ENCODE results near the gene PSMB10.

Gene PSMB10

DNA sequence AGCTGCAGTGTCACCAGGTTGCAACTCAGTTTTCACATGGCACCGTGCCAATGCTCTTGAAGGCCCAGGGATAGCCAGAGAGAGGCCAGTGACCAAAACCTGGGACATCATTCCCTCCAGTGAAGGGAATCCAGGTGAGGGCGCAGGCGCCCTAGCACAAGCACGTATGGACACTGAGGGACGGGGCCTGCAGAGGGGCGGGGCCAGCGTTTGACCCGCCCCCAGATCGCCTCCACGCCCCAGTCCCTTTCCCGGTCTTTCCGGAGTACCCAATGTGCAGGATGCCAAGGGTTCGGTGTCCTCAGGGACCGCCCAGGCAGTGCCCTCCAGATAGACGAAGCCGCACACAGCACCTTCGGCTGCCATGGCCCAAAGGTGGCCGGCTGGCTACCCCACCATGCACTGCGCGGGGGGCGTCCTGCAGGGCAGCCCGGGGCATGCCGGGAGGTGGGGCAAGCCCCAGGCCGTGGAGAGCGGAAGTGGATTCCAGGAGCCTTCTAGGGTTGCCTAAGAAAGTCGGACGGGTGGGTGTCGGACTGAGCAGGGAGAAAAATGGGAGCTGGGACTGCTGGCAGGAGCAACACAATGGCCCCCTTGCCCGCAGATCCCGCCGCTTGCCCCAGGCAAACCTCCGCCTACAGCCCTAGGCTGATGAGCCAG is 27.1 kb upstream of the PSMB10 start:
- no peak for DNase-seq (ENCODE audit: low read depth, low spot score)

DNA sequence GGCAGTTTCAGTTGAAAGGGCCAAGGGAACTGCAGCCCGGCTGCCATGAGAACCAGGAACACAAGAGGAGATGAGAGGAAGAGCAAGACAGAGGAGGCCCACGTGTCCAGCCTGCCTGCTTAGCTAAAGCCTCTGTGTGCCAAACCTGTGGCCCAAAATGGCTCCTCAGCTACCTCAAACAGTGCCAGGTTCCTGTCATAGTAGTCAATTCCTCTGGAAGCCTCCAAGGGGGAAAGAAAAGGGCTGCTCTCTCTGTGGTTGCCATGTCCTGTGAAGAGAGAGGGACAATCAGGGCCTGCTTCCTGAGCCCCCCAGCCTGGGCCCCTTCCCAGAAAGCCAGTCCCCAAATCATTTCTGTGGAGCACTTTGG is 26.6 kb upstream of the PSMB10 start:
- DNase-seq (ENCODE audit: low read depth, low spot score): no peak

DNA sequence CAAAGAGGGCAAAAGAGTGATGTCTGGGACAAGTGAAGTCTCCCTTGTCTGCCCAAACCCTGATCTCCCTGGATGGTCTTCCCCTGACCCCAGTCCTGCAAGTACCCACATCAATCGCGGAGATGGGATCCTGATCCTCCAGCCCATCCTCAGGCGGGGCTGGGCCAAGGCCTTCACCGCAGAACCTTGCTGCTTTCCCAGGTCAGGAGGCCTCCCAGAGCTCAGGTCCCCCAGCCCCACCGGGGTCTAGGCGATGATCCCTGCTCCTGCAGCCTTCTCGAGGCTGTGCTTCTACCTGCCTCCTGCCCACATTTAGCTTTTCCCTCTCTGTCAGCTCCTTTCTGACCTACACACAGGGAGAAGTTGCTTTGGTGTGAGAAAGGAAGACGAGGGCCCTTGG is 25.5 kb upstream of the PSMB10 start:
- no peak for DNase-seq (ENCODE audit: low read depth, low spot score)

DNA sequence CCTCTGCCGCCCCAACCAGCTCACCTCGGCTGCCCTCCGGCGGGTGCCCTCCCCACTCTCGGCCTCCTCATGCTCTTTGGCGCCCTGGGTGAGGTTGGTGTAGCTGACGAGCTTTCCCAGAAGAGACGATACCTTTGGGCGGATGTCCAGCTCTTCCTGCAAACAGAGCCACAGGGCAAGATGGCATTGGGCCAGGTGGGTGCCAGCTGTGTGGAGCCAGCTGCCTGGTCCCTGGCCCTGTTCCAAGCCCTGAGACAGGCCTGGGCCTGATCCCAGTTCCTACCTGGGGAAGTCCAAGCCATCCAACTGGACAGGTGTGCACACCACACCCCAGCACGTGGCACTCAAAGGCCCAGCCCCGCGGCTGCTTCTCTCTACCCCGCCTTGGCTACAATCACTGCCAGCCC is 24.9 kb upstream of the PSMB10 start:
- no peak for DNase-seq (ENCODE audit: low read depth, low spot score)

DNA sequence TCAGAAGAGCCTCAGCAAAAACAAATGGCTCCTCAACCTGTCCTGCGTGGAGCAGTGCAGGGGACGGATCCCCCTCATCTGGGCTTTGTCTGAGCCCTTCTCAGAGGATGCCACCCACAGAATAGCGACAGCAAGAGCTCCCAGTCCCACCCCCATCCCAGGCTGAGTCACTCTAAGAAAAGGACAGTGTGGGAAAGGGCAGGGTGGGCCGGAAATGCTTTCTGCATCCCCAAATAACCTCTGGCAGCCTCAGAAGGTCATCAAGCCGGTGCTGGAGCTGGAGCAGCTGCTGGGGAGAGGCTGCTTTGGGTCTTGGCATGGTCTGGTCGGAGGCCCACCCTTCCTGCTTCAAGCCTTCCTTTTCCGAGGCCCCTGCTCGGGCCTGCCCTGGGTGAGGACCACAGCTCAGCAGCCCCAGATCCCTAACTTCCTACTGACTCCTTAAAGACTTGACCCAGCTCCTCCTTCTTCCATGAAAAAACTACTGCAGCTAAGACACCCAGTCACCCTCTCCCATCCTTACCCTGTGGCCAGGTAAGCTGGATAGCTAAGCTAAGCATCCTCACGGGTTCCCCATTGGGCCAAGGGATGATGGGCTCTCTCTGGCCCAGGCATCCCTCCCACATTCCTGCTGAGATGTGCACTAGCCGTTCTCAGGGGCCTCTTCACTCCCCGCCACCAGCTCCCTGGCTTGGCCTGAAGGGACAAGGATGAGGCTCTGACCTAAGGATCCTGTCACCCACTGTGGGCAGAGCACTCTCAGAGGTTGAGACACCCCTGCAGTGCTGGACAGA is 23.1 kb upstream of the PSMB10 start:
- DNase-seq (ENCODE audit: low read depth, low spot score): no peak

DNA sequence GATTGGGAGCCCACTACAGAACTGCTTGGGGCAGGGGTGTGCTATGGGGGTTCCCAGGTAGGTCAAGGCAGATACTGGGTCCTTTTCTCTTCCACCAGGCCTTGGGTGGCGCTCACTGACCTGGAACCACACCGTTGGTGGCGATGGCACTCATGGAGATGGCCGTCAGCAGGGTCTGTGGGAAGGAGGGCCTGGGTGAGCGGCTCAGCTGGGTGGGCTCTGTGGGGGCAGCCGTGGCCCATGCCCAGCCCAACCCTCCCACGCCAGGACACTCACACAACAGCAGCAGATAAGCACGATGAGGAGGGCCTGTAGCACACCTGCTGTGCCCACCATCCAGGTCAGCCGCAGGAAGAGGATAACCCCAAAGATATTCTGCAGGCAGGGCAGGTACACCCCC is 21.0 kb upstream of the PSMB10 start:
- DNase-seq (ENCODE audit: low read depth, low spot score): no peak

DNA sequence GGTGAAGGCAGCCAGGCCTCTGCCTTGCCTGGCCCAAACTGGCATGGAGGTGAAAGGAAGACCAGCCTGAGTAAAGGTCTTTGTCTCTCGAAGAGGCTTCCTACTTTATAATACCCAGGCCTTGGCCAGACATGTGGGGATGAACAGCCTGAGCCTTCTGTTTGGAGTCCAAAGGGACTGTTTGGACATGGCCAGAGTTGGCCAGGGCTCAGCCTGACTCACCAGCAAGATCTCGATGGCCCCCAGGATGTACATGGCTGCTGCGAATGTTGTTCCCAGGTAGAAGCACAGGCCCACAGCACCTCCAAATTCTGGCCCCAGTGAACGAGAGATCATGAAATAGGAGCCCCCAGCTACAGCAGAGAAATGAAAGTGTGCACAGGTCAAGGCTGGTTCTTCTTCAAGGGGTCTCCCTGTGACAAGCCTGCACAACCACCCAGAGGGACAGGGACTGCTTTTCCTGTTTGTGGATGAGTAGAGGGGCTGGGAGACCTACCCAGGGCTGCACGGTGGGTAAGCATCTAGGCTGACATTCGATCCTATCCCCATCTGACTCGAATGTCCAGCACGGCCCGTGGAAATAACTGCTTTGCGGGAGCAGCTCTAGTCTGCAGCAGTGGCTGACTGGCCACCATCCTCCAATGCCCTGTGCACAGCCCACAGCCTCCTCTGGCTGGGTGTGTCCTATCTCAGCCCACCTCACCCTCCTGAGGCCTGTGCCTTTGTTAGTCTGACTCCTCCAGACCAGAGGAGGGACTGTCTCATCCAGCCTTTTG is 18.0 kb upstream of the PSMB10 start:
- DNase-seq (ENCODE audit: low read depth, low spot score): no peak

DNA sequence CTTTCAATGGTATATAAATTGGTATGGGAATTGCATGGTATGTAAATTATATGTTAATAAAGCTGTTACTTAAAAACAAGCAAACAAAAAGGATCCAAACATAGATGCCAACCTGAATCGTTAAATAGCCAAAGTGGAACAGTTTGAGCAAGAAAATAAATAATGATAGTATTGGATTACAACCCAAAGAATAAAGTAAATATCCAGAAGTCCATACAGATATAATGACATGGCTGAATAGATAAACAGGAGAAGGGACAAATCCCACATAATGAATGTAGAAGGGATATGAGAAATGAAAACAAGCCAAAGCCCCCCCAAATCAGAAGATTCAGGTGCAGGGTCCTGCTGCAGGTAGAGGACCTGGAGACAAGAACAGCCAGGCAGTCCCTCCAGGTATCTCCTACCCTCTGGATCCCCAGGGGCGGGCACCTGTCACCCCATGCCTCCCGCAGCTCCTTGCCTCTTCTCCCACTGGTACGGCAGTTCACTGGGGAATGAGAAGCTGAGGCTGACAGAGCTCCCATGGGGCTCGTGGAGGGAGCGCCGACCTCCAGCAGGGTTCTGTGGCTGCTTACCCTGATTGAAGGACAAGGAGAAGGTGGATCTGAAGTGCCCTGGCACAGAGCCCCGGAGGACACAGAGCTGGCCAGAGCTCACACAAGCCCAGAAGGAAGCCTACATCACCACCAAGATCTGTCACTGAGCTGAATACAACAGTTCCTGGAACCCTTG is 17.2 kb upstream of the PSMB10 start:
- no peak for DNase-seq (ENCODE audit: low read depth, low spot score)

DNA sequence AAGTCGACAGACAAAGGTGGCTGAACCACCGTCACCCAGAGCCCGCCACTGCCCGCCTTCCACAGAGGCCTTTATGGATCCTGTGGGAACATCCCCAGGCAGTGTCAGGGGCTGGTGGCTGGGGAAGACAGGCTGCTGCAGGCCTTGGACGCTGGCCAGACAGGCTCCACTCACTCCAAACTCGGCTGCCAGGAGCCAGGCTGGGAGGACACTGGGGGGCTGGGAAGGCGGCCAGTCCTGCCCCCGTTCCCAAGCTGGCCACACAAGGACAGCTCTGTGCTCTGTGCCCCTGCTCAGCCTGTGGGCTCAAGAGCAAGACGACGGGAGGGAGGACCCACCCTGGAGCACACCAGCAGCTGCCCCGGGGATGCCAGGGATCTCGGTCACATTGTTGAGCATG is 14.8 kb upstream of the PSMB10 start:
- DNase-seq (ENCODE audit: low read depth, low spot score): peak; percentile 39

DNA sequence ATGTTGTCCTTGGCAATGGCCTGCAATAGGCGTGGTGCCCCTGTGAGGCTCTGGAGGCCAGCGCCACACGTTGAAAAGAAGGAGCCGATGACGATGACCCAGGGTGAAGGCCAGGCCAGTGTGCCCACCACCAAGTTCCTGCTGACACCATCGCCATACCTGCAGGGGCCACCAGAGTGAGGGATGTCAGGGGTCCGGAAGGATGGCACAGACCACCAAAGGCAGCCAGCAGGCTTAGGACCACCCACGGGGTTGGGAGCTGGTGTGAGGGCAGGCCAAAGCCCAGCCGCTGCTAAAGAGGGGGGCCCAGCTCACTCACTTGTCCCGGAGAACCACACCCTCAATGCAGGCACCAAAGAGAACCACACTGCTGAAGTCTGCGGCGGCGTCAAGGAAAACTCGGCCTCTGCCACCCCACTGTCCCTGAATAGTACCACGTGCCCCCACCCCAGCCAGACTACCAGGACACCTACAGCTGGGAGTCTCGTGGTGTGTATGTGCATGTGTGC is 13.7 kb upstream of the PSMB10 start:
- DNase-seq (ENCODE audit: low read depth, low spot score): no peak

DNA sequence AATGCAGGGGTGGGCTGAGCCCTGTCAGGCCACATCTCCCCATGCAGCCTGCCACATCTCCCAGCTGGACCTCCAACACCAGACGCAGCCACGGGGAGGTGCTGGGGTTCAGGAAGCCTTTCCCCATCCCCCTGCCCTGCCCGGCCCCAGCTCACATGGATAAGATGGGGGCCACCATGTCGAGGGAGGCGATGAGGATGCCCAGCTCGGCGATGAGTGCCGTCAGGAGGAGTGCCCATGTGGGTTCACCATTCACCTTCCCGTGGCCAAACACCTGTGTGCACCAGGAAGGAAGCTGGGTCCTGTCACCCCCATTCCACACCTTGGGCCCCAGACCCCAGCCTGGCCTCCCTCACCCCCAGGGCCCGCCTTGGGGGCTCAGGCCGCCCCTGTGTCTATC is 13.0 kb upstream of the PSMB10 start:
- no peak for DNase-seq (ENCODE audit: low read depth, low spot score)

DNA sequence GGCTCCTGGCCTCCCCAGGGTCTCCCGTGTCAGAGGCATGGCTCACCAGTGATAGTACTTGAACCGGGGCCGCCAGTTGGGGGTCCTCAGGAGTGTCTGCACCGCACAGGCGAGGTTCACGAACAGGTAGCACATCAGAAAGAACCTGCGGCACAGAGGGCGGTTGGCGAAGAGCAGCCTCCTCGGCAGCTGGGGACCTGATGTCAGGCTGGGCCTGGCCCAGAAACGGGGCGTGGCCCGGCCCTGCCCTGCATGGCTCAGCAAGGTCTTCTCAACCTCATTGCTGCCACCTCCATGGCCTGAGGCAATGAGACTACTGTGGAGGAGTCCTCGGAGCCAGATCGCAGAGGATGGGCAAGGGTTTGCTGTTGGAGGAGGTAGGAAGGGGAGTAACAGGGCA is 11.4 kb upstream of the PSMB10 start:
- DNase-seq (ENCODE audit: low read depth, low spot score): no peak

DNA sequence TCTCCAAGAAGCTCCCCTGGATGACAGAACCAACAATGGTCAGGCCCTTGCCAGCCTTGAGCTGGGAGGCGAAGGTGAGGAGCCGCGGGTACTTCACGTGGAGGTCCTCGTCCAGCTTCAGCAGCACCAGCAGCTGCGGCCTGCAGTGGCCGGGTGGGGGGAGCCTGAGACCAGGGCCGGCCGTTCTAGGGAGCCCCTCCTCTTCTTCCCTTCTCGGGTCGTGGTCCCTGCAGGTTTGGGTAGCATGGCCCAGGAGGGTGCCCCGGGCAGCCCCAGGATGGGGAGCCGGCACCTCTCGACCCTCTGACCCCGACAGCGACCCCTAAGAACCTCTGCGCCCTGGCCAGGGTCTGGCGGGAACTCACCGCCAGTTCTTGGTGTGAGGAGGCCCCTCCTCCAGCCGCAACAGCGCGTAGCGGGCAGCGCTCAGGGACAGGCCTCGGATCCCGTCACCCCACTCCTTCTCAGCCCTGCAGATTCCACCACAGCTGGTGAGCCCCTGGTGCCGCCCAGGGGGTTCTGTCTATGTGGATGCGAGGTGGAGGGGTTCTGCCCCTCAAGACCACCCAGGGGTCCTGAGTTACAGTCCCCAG is 10.4 kb upstream of the PSMB10 start:
- DNase-seq (ENCODE audit: low read depth, low spot score): no peak

DNA sequence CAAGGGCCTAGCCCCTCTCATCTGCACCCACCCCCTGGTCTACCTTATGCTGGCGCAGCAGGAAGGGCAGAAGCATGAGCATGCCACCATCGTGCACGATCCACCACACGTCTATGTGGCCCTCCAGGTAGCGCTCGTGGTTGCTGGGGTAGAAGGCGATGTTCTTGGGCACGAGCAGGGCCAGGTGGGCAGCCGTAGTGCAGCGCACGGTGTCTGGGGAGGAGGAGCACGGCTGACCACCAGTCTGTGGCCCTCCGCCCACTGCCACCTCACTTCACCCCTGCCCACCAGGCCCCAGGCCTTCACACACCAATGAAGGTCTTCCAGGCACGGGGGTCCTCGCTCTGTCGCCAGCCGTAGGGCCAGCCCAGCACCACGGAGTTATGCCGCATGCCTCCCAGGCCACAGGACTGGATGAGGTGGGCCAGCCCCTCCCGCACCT is 9.5 kb upstream of the PSMB10 start:
- DNase-seq (ENCODE audit: low read depth, low spot score): no peak

DNA sequence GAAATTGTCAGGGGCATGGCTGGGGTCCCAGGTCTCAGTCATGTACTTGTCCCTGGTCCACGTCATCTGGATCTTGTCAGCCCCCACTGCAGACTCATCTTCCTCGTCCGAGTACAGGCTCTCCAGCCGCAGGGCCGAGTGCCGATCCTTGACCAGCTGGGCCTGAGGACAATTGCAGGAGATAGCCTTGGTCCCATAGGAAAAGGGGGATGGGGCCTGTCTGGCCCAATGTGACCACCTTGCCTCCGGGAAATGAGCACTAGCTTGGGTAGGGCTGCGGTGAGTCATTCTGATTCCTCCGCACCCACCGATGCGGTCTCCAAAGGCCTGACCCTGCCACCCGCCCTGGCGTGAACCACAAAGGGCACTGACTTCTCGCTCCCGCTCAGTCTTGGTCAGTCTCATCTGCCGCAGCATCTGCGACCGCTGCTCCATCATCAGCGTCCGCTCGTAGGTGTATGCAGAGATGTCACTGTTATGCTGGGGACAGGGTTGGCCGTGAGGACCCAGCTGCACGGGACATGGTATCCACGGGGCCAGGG is 8.8 kb upstream of the PSMB10 start:
- no peak for DNase-seq (ENCODE audit: low read depth, low spot score)

DNA sequence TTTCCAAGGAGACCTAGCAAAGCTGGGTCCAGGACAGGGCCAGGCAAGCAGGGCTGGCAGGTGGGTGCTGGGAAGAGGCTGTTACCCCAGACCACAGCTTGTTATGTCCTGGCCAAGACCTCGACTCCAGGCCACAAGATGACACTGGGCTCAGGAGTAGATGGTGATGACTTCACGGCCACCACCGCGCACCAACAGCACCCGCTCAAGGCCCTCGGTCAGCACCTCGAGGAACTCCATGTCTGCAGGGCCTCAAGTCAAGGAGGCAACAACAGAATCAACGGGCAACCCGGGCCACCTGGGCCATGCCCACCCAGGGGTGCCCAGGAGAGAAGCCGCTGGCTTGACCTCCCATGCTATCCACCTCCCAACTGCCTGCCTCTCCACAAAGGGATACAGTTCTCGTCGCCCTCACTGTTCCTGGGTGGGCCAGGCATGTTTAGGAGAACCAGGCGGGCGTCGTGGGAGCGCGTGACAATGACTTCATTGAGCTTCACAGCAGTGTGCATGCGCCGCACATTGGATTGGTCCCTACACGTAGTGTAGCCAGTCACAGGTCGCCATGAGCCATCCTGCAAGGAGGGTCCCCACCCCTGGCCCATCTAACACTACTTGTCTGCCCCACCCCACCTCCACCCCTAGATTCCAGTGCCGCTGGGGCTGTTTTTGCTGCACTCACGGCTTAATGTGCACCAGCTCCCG is 8.2 kb upstream of the PSMB10 start:
- no peak for DNase-seq (ENCODE audit: low read depth, low spot score)

DNA sequence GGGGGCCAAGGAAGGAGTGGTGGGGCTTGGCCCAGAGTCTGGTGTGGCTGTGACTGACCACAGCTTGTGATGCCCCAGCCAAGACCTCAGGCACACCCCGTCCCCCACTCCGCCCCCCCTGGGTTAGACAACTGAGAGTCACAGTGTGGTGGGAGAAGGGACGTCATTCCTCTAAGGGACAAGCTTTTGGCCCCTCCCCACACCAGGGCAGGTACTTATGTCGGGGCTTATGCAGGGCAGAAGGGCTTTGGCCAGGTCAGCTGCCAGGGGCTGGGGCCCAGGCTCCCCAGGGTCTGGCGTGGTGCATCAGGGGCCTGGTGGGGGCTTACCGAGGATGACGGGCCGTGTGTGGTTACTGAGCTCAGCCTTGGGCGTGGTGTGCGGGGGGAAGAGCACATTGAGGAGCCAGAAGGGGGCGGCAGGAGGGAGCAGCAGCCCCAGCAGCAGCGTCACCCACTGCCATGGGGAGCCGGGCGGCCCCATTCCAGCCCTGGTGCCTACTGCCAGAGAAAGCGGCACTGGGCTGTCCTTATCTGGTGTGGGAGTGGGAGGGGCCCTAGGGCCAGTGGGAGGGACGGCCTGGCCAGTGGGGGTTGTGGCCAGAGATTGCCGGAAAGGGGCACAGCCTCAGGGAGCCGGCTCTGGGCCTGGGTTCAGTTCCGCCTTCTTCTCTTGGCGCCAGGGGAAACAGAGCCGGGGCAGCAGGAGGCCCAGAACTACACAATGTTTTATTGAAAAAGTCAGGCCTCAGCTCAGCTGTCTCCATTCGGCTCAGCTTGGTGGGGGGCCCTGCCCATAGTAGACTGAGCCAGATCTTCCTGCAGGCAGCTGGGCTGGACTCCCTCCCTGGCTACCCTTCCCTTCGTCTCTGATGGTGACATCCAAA is 7.2 kb upstream of the PSMB10 start, which contains the start of gene LCAT:
Gene LCAT (minus strand): TSS at position 502 of the 886 bp plus-strand sequence. CDS start 19 bp downstream, at position 483.
- DNase-seq (ENCODE audit: low read depth, low spot score): peak; percentile 72

DNA sequence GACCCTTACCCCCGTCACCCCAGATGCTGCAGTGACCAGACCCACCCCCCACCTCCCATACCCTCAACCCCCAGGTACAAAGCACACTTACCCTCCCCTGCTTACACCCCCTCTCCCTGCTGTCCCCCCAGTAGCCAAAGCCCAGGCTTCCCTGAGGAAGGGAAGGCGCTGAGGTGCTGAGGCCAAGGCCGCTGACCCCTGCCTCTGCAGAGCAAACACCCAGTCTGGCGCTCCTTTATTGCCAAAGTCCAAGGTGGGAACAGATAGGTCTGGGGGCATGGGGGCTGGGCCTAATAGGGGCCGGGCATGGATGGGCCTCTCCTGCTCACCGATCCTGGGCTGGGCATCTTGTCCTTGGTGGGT is 6.6 kb upstream of the PSMB10 start:
- DNase-seq (ENCODE audit: low read depth, low spot score): no peak

DNA sequence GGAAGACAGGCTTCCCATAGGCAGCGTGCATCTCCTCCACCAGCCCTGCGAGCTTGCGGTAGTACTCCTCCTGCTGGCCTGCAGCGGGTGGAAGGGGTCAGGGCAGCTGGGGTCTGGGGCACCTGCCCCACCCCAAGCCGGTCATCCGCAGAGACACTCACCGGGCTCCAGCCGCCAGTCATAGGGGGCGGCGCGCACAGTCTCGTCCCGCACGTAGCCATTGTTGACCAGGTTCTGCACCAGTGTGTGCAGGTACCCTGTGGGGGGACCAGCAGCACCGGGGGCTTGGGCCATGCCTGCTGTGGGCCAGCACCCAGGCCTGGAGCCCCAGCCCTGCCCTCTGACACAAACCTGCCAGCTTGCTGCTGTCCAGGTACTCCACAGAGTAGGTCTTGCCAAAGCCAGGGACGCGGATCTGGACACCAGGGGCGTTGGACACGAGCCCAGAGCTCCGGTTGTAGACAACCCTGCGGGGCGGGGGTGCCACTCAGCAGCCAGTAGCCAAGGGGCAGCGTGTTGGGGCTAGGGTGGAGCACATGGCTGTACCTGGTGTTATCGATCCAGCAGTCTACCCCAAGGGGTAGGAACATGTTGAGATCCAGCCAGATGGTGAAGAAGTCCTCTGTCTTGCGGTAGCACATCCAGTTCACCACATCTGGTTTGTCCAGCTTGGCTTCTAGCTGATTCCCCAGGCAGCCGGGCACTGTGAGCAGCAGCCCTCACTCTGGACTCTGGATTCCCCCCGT is 6.0 kb upstream of the PSMB10 start:
- DNase-seq (ENCODE audit: low read depth, low spot score): no peak
